NOMO-1 treated with DMSO at 0.1 percent for 48 hours (cell line): ENCODE data around the gene MAGEB4.
A peak's percentile ranks its signal among the peaks of the same experiment; 100 is the strongest.
"Not testable (repeated sequence)": the region's sequence is repeated elsewhere in the genome, so short reads cannot be mapped to it uniquely, and the experiment has no call there.

Source experiments
- DNase-seq: peaks from one replicate; lab custom pipeline; 2025; ENCODE audit not compliant: unreplicated experiment; lab: John Stamatoyannopoulos, UW

The MAGEB4 gene, protein sequence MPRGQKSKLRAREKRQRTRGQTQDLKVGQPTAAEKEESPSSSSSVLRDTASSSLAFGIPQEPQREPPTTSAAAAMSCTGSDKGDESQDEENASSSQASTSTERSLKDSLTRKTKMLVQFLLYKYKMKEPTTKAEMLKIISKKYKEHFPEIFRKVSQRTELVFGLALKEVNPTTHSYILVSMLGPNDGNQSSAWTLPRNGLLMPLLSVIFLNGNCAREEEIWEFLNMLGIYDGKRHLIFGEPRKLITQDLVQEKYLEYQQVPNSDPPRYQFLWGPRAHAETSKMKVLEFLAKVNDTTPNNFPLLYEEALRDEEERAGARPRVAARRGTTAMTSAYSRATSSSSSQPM

DNA sequence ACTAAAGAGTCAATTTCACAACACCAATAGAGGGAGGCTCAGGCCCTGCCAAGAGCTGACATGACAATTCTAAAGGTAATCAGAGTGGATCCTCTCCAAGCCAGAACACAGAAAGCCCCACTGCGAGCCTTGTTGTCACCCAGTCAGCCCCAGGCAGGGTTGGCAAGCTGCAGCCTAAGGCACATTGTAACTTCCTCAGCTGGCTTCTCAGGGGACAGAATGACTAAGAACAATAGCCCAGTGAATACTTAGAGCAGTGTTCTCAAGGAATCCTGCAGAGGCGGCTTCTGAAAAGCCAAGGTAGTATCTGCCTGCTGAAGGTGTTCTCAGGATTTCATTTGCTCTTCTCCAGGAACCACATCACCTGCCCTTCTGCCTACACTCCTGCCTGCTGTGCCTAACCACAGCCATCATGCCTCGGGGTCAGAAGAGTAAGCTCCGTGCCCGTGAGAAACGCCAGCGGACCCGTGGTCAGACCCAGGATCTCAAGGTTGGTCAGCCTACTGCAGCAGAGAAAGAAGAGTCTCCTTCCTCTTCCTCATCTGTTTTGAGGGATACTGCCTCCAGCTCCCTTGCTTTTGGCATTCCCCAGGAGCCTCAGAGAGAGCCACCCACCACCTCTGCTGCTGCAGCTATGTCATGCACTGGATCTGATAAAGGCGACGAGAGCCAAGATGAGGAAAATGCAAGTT, at the start of gene MAGEB4:
Gene MAGEB4 (plus strand): TSS at position 277 of the 692 bp plus-strand sequence. CDS start 136 bp downstream, at position 413.
- DNase-seq = no peak

DNA sequence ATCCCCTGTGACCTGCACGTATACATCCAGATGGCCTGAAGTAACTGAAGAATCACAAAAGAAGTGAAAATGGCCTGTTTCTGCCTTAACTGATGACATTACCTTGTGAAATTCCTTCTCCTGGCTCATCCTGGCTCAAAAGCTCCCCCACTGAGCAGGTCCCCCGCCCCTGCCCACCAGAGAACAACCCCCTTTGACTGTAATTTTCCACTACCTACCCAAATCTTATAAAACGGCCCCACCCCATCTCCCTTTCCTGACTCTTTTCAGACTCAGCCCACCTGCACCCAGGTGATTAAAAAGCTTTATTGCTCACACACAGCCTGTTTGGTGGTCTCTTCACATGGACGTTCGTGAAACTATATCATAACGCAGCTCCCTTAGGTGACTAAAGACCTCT, 47.9 kb upstream of the MAGEB4 start:
- DNase-seq = not testable (repeated sequence)

DNA sequence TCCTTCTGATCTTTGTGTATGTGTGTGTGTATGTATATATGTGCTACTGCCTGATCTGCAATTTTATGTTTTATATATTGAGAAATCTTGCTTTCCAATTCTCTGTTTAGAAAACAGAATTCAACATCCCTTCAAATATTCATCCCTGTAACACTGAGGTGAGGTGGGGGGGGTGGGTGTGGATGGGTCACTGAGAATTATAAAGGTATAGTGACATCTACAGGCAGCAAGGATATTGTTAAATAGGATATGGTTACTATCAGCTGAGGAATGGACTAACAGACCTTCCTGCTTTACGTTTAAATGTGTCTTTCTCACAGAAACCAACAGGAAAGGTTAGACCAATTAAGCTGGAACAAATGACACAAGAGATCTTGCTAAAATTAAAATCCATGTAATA, 45.5 kb upstream of the MAGEB4 start:
- no peak for DNase-seq

DNA sequence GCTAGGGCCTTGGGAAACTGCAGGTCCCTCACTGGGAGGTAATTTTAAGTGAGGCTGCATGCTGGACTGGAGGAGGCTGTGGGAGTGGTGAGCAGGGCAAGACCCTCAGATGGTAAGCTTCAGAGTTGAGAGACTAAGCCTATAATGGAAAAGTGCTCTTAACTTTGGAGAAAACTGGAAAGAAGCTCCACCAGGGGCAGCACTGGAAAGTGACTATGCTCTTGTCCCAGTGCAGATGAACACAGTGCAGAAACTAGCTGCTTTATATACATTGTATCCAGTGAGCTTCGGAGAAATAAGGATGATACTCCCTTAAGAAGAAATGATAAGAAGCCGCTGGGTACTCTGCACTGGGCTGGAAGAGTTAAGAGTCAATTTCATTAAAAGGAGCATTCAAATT, 29.6 kb upstream of the MAGEB4 start:
- DNase-seq = no peak

DNA sequence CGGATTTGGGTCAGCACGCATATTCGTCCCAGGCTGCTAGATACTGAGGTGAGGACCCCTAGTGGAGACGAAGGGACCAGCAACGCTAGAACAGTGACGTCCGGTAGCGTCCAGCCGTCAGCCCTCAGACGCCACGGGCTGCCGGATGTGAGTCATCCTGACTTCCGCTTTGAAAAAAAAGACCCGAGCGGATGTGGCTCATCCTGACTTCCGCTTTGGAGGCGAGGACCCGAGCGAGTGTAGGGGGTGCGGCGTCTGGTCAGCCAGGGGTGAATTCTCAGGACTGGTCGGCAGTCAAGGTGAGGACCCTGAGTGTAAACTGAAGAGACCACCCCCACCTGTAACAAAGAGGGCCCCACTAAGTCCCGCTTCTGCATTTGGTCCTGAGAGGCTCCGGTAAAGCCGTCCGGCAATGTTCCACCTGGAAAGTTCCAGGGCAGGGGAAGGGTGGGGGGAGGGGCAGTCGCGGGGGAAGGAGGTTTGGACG, 26.4 kb upstream of the MAGEB4 start, which contains the start of gene MAGEB2:
Gene MAGEB2 (plus strand): TSS at position 207 of the 487 bp plus-strand sequence. CDS start 3,018 bp downstream, outside the sequence.
- DNase-seq = no peak

DNA sequence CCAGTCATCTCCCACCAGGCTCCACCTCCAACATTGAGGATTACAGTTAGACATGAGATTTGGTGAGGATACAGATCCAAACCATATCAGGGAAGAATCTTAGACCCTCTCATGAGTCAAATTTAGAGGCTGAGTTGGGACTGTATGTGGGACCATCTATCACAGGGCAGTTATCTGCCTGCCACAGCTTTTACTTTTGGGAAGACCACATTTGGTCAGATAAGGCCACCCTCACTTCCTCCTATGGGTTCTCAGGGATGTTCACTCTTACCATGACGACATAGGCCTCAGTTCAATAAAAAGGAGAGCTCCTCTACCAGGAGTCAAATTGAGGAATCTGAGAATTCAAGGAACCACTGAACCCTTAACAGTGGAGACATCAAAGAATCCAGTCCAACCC, 24.3 kb upstream of the MAGEB4 start:
- no peak for DNase-seq

DNA sequence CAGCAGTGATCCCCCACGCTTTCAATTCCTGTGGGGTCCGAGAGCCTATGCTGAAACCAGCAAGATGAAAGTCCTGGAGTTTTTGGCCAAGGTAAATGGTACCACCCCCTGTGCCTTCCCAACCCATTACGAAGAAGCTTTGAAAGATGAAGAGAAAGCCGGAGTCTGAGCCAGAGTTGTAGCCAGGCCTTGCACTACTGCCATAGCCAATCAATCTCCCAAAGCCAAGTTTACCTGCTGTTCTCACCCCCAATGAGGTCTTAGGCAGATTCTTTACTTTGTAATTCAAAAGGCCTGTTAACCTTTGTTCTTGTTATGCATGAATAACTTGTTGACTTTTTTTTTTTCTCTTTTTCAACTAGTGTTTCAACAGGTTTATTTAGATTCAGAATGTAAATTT, 22.4 kb upstream of the MAGEB4 start:
- DNase-seq = no peak

DNA sequence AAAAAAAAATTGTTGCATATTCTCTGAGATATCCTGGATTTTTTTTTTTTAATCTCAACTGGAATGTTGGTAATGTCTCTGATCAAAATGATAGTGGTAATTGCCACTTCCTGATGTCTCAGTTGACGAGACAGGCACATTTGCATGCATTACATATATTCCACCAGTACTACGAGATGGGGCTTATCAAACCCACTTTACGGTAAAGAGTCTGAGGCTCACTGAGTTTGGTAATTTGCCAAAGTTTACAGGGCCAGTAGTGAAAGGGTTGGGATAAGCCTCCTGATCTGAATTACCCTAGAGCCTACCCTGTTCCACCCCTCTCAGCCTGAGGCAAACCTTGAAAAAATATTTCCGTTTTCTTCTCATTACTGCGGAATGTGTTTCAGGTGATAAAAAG, 21.1 kb upstream of the MAGEB4 start:
- DNase-seq = no peak

DNA sequence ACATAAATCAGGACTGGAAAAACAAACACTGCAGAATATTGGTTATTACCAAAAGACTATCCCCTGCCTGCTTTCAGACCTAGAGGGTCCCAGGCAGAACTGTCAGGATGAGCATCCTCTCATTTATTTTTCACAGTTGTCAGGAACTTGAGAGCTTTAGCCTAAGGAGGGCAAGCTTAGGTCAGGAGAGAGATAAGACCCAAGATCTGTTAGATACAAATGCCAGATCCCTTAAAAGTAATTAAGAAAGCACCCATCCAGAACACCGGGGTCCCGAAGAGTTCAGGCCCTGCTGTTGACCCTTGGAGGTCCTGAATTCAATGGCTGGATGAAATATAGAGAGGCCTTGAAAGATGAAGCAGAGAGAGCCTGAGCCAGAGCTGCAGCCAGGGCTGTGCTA, 17.3 kb upstream of the MAGEB4 start:
- DNase-seq = no peak

DNA sequence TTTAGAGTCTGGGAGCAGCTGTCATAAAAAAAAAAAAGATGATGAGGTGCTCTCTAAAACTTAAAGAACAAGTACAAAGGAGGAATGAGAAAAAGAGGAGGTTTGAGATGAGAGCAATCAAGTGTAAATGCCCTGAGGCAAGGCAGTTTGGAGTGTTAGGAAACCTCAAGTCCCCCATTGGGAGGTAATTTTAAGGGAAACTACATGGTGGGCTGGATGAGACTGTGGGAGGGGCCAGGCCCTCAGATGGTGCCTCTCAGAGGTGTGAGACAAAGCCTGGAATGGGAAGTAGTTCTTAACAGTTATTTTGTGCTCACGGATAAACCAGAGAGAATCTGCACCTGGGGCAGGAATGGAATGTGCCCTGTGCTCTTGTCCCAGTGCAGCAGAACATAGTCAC, 13.3 kb upstream of the MAGEB4 start:
- no peak for DNase-seq

DNA sequence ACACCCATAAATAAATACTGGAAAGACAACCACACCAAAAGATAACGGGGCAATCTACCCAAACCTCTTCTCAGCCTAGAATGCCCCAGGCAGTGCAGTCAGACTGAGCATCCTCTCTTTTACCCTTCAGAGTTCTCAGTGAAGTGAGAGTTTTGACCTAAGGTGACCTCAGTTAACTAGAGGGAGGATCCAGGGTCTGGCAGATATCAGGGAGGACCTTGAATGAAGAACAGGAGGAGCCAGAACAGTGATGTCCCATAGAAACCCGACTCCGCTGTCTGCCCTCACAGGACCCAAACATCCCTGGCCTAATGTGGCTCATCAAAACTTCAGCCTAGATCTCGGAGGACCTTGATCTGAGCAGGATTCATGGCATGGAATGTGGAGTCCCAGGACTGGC, 11.4 kb upstream of the MAGEB4 start, which contains the start of gene MAGEB3:
Gene MAGEB3 (plus strand): TSS at position 263 of the 400 bp plus-strand sequence. CDS start 5,268 bp downstream, outside the sequence.
- no peak for DNase-seq

DNA sequence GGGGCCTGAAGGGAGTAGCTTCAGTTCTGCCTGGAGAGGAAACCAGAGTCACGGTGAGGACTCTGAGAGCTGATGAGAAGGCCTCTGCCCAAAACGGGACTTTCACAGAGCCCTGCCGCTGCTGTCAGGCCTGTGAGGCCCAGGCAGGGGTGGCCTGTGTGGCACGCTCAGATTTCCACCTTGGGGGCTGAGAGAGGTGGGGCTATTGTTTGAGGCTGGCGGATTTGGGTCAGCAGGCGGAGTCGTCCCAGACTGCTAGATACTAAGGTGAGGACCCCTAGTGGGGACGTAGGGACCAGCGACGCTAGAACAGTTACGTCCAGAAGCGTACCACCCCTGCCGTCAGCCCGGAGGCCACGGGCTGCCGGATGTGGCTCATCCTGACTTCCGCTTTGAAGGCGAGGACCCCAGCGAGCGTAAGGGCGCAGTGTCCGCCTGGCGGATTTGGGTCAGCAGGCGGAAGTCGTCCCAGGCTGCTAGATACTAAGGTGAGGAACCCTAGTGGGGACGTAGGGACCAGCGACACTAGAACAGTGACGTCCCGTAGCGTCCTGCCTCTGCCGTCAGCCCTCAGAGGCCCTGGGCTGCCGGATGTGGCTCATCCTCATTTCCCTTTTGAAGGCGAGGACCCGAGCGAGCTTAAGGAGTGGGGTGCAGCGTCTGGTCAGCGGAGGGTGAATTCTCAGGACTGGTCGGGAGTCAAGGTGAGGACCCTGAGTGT, 5.1 kb downstream of the MAGEB4 start, which contains the start of gene MAGEB1:
Gene MAGEB1 (plus strand): TSS at position 378 of the 721 bp plus-strand sequence. CDS start 3,348 bp downstream, outside the sequence.
- DNase-seq = no peak

DNA sequence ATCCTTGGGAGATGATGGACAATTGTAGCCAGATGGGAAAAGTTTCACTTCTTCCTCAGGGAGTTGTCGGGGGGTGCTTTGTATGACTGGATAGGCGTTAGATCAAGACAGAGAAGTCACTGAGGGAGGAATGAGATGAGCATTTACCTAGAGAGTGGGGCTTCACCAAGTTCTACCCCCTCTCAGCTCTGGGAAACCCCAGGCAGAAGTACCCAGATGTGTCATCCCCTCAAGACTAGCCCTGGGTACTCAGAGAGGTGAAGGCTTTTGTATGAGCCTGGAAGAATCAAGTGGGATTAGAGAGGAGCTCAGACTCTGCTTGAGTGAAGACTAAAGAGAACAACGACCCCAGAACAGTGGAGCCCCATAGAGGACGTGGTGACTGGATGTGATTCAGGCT, 7.1 kb downstream of the MAGEB4 start:
- DNase-seq = no peak

DNA sequence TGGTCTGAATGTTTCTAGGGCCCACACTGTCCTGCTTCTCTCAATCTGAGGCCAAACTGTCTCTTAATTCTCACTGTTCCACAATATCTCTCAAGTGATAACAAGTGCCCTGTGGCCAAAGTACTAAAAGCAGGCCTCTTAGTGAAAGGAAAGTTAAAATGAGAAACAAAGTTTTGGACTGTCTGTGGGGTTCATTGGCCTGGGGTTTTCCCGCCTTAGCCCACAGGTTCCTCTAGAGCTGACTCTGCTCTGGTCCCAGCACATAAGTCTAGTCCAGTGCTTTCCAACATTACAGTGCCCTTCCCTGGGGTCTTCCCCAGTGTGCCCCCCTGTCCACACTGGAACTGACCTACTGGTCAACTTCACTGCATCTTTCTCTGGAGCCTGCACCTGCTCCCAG, 11.5 kb downstream of the MAGEB4 start:
- no peak for DNase-seq

DNA sequence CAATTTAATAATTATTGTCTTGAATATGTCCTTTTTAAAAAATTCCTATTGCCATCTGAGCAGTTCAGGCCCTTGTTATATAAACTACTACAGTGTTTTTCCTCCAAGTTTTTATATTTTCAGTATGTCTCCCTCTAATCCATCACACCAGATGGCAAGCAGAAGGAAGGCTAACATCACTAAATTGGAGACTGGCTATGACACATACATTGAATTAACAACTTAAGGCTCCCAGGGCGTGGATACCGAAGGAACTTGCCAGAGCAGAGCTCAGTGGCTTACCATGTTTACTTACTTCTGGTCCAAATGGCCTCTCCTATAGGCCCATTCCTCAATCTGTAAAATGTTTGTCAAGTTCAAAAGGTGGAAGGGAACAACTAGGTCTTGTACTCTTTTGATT, 18.1 kb downstream of the MAGEB4 start:
- DNase-seq = no peak

DNA sequence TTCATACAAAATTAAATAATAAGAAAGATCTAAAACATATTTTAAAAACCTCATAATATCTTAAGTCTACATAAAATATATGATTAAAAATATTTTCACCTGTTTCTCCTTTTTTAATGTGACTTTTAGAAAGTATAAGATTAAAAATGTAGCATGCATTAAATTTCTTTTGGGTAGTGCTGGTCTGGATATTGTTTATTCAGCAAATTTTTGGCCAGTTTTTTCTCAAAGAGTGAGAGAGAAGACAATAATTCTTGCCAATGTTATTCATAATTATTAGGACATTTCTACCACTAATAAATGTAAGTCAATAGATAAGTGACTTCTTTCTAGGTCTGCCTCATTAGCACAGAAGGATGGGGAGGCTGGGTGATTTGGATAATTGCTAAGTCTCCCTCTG, 19.2 kb downstream of the MAGEB4 start:
- no peak for DNase-seq

DNA sequence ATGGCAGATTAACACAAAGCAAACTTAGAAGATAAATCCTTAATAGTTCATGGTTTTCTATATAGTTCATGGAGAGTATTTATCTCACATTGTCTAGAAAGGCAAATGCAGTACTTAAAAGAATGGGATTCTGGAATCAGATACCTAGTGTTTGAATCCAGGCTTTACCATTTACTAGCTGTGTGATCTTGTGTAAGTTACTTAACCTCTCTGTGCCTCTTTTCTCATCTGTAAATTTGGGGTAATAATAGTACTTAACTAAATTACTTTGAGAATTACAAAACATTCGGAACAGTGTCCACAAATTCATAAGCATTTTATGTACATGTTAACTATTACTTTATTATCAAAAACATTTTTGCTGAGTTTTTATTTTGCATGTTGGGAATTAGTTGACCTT, 21.0 kb downstream of the MAGEB4 start:
- no peak for DNase-seq

DNA sequence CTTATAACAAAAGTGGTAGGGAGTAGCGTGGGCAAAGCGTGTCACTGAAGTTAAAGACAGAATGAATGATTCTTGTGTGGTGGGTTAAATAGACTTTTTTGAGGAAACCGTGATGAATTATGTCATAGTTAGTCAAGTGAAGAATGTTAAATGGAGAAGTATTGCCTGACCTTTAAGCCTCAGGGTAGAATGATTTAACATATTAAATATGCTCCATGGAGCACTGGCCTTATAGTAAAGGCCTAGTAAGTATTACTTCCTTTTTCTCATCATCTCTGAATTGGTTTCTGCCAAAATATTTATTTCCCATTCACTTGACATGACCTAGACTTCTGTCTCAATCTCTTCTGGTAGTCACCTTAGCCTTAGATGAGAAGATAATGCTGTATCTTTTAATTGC, 28.8 kb downstream of the MAGEB4 start:
- no peak for DNase-seq

DNA sequence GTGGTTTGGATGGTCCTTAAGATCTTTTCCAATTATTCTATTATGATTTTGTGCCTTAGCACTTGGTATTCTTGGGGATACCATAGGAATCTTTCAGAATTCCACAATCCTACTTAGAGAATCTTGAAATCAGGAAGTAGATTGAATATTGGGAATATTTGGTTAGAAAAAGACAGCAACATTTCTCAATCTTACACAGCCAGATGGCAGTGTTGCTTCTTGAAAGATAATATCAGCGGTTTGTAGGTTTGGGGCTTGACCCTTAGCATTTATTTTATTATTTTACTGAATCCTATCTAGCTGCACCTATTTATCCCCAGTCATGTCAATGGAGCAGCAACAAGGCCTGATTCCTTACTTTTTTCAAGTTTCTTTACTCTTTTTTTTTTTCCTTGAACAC, 33.7 kb downstream of the MAGEB4 start:
- DNase-seq = peak; percentile 5

DNA sequence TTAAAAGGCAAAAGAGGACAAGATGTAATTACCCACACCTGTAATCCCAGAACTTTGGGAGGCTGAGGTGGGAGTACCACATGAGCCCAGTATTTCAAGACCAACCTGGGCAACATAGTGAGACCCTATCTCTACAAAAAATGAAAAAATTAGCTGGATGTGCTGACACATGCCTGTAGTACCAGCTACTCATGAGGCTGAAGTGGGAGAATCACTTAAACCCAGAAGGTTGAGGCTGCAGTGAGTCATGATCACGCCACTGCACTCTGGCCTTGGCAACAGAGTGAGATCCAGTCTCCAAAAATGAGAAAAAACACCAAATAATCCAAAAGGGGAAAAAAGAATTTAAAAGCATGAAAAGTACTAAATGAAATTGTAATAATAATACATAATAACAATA, 36.6 kb downstream of the MAGEB4 start:
- no peak for DNase-seq

DNA sequence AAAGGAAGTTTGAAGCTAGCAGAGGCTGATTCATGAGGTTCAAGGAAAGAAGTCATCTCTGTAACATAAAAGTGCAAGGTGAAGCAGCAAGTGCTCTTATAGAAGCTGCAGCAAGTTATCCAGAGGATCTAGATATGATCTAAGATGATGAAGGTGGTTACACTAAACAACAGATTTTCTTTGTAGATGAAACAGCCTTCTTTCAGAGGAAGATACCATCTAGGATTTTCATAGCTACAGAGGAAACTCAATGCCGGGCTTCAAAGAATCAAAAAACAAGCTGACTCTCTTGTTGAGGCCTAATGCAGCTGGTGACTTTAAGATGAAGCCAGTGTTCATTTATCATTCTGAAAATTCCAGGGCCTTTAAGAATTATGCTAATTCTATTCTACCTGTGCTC, 38.6 kb downstream of the MAGEB4 start:
- no peak for DNase-seq
